HG03439 (cell line): ENCODE results near the gene VILL.

Source experiments
- ATAC-seq: cut with Tn5 transposase; IDR thresholded peaks from one replicate; pipeline ENCODE4 v1.9.1; 2021; ENCODE audit warnings: mild to moderate bottlenecking, moderate library complexity; ENCODE audit not compliant: unreplicated experiment

VILL gene

DNA sequence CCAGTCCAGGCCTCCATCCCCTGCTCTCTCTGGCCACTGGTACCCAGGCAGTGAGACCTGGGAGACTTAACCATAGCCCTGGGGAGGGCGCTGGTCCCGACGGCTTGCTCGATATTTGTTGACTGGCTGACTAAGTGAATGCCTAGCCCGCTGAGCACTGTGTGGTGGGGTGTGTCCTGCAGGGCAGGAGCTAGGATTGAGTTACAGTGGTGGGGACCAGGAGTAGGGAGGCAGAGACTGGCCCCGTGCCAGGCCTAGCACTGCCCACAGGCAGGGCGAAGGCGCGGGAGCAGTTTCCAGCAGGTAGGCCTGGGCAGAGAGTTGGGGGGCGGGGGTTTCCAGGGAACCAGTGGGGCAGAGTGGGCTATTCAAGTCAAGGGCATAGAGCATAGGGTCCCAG is at the start of gene VILL:
VILL (plus strand) TSS at position 260 of the 400 bp plus-strand sequence. CDS start 2,887 bp downstream, outside the sequence.
- ATAC-seq, result no peak

GRCh38 chr3:37941608-37942508 is 48.7 kb upstream of the VILL start:
- no peak for ATAC-seq

DNA sequence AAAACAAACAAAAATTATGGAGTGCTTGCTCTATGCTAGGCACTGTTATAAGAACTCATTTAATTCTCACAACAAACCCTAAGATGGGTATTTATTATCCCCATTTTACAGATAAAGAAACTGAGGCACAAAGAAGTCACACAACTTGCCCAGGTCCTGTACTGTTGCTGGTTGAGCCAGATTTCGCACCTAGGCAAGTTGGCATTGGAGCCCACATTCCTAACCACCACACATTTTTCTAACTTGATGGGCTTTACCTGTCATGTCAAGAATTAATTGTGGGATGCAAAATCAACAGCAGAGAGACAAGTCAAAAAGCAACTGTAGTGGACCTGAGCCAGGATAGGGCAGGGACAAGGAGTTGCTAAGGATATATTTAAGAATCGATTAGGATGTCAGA is 47.9 kb upstream of the VILL start:
- ATAC-seq, result no peak

- no peak for ATAC-seq
These were observed 47.5 kb upstream of the VILL start for GRCh38 chr3:37943126-37943525.

DNA sequence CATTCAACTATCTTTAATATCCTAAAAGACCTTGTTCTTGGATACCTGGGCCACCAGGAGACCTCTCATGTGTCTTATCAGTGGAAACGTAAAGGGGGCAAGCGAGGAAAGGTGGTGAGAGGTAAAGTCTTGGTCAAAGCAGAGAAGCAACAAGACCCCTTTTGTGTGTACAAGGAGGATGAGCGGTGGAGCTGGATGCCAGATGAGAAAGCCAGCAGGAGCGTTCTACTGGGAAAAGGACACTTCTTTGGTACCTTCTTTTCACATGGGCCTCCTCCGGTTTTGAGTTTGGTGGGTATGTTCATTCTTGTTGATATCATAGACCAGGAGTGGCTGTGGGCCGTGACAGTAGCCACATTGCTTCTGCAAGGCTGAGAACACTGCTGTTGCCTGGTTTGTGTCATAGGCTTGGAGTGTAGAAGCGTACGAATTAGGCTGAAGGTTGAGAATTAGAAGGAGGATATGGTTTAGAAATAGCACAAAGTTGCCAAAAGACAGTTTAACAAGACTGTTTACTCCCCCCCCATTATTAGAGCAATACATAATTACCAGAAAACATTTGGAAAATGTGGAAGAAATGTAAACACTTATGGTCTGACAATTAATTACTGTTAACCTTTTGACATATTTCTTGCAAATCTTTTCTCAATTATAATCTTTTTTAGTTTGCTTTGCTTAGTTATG is 46.8 kb upstream of the VILL start:
- no peak for ATAC-seq

- ATAC-seq, result no peak
These were observed 46.2 kb upstream of the VILL start for GRCh38 chr3:37944391-37944842.

DNA sequence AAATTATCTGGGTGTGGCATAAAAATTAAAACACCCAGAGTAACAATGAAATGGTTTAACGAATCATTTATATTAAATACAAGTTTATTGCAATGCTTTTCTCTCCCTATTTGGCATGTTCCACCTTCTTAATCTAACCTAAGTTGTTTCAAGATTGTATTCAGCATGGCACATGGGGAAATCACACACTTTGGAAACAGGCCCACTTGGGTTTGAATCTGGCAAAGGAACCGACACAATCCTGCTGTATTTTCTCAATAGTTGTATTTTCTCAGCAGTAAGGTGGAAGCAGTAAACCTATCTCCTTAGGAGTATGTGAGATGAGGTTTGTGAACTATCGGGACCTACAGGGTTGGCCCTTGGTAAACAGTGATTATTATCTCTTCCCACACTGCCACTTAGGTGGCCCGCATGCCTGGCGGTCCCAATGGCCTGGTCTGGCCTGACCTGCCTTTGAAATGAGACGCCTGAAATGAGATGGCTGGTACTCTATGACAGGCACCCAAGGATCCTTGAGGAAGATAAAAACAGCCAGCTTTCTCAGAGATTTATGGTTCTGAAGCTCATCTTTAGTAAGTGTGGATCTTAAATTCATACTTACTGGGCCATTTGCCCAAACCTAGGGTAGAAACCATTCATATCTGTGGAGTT is 45.3 kb upstream of the VILL start:
- ATAC-seq, result no peak

GRCh38 chr3:37945807-37946530 is 44.6 kb upstream of the VILL start:
- no peak for ATAC-seq

GRCh38 chr3:37946531-37946889 is 44.1 kb upstream of the VILL start:
- ATAC-seq, result no peak

GRCh38 chr3:37949866-37950265 is 40.7 kb upstream of the VILL start:
- ATAC-seq, result no peak

- ATAC-seq, result no peak
These were observed 38.0 kb upstream of the VILL start for GRCh38 chr3:37952564-37952963.

- no peak for ATAC-seq
These were observed 37.4 kb upstream of the VILL start for GRCh38 chr3:37953226-37953625.

GRCh38 chr3:37953707-37954394 is 36.7 kb upstream of the VILL start:
- no peak for ATAC-seq

GRCh38 chr3:37954881-37955280 is 35.7 kb upstream of the VILL start:
- no peak for ATAC-seq

DNA sequence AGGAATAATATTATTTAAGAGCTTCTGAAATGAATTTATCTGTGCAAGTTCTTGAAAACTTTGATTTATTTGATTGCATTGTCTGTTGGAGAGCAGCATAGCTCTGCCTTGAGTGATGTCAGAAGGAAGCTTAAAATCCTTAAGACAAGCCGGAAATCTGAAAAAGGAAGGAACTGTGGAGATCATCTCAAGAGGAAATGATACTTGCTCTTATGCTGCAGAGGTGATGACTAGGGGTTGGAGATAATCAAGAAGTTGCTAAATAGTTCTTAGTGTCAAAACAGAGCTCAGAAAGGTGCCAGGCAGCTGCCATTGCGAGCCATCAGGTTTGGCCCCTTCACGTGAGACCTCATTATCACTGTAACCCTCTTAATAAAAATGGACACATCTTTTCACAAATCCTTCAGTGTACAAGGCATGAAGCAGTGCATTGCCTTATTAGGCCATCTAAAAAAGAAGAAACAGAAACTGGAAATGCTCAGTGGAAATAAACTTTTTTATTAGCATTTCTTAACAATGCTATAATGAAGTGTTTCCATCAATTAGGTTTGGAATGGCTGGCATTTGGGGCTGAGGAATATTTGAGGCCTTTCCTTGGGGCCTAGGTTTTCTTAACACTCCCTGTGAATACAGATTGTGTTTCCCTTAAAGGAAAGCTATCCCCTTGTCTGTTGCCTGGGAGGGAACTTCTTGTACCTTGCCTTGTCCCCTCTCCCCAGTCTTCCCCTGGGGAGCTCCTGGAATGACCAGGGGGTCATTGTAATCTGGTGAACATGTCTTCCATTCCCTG is 34.5 kb upstream of the VILL start:
- ATAC-seq, result no peak

DNA sequence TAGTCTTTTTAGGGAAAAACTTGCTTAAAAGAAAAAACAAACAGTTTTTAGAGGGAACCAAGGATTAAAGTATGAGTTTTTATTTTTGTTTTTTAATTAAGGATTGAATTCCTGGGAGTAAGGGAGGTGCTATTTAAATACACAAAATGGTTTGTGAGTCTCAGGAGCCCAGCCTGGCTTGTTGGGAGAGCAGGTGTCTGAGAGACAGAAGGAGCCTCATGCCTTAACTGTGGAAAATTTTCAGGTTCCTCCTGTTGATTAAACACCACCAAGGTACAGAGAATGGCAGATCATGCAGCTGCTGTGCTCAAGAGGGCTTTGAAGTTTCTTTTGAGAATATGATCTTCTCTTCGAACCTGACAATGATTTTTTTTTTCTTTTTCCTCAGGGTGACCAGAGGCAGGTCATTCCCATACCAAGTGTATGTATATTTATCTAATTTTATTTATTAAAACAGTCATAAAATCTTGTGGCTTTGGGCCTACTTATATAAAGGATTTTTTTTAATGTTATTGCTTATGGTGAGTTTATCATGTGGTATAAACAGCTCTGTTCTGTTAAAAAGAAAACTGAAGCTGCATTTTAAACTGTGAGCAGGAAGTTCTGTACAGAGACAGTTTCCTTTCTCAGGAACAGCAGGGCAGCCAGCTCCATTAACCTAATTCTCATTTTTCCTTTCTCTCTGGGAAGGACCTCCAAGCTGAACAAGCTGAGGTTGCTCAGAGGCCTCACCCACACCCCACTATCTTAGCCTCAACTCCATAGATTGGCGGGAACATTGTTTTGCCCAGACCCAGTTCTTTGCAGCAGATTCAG is 33.7 kb upstream of the VILL start:
- no peak for ATAC-seq

DNA sequence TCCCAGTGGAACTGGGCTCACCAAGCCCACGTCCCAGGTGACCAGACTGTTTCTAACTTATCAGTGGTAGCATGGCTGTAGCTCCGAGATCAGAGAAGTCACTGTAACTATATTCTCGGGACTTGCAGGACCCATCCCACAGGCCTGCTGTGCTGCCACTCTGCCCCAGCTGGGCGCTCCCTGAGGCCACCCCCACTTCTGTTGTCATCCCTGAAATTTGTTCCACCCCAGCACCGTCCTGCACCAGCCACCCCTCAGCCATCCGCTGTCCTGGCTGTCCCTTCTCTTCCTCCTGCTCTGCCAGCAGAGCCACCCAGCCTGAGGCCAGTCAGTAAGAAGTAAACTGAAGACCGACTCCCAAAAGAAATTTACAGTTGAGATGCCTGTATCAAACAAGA is 33.0 kb upstream of the VILL start:
- ATAC-seq, result no peak

DNA sequence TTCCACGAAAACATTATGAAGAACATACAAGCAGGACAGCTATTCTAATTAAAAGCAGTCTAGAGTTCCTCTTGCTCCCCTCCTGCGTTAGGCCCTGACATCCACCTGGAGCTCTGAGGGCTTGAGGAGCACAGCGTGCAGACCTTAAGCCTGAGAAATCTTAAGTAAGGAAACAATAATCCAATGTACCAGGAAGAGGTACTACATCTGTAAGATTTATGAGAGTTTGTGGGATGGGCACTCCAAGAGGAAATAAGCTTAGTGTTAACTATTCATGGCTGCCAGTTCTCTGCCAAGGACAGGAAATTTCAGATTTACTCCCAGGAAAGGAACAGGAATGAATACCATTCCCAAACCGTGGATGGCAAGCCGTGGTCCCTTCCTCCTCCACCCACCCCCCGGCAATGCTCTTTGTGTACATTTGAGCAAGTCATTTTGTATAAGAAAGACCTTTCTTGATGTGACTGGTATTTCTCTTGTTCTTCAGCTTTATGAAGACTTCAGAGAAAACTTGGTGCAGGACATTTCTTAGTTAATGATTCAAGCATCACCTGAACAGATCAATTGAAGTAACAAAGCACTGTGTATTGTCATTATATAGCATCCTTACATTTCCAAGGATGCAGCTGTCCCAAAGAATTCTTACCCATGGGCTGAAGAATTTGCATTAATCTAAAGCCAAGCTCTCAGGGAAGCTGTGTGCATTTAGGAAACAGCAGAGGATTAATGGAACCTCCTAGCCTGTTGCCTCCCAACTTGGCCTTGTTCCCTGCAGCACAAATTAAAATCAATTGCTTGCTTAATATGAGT is 28.8 kb upstream of the VILL start:
- ATAC-seq, result no peak
